Measurements from ENCODE around the gene LOXHD1.

- TF ChIP-seq CTCF (tag by site-specific recombination; IDR thresholded peaks at IDR 0.05) (no peak), ZNF629 (tag by site-specific recombination; IDR thresholded peaks at IDR 0.05) (no peak), REST (tag by site-specific recombination; IDR thresholded peaks at IDR 0.05) (no peak), ZNF501 (tag by site-specific recombination; IDR thresholded peaks at IDR 0.05) (no peak), BCL6B (tag by site-specific recombination; IDR thresholded peaks at IDR 0.05) (no peak), PBX3 (CRISPR knock-in tag; IDR thresholded peaks at IDR 0.05) (no peak)
These were observed 220.0 kb downstream of the LOXHD1 start for GRCh38 chr18:46437061-46437460.

Data from HEK293 (cell line).